Activated T-helper 1 cell treated with anti-CD3 and anti-CD28 coated beads, Interleukin-12 subunit alpha, Interleukin-12 subunit beta, Interleukin-2, Interleukin-4 antibody, amounts not matched to agents 30 ng/mL and 10 ng/mL and 1 ng/mL, durations not matched to agents 14 hours and 24 hours and 36 hours (primary cell): ENCODE results near the gene KIF5A. TPM values are rescaled to one million over a fixed set of nuclear protein-coding genes. Genes with fewer than 3 reads are reported as not detected.
"Not testable (repeated sequence)": the region's sequence is repeated elsewhere in the genome, so short reads cannot be mapped to it uniquely, and the experiment has no call there.

Source experiments
- DNase-seq: peaks from one replicate; pipeline ENCODE4 v3.0.0; 2021; ENCODE audit warnings: low spot score
- H3K27ac Mint-ChIP-seq: one replicate; pipeline ENCODE4 v1.8.0; 2021; ENCODE audit warnings: mild to moderate bottlenecking, mixed read lengths
- H3K27me3 Mint-ChIP-seq: one replicate; pipeline ENCODE4 v1.8.0; 2022; ENCODE audit warnings: mild to moderate bottlenecking, moderate library complexity, mixed read lengths; ENCODE audit not compliant: insufficient read depth
- H3K36me3 Mint-ChIP-seq: one replicate; pipeline ENCODE4 v1.8.0; 2021; ENCODE audit warnings: low read depth, mixed read lengths
- H3K4me1 Mint-ChIP-seq: one replicate; pipeline ENCODE4 v1.8.0; 2021; ENCODE audit warnings: low read depth, mixed read lengths
- H3K4me3 Mint-ChIP-seq: one replicate; pipeline ENCODE4 v1.8.0; 2021; ENCODE audit warnings: mild to moderate bottlenecking, moderate library complexity, mixed read lengths
- H3K9me3 Mint-ChIP-seq: one replicate; pipeline ENCODE4 v1.8.0; 2021; ENCODE audit warnings: mixed read lengths
- intact Hi-C: fragments of 100-400 bp; cut with micrococcal nuclease; formaldehyde crosslinking; loops from one replicate; pipeline ENCODE4 v1.15.1; 2024
- total RNA-seq: library from RNA; stranded (reverse); gene quantifications from 2 replicates; pipeline ENCODE4 v1.2.3, GENCODE V29; 2022

Gene KIF5A
- total RNA-seq, 1 donor from 2014 or later = 2.4 TPM

GRCh38 chr12:57612711-57613426 lies 63.0 kb downstream of the KIF5A start:
- Mint-ChIP-seq H3K9me3 (no peaks in the 10 kb centered on the region), H3K27ac (no peak overlapping the region), H3K27me3 (peaks cover 56% of the 10 kb centered on the region), H3K4me1 (peaks cover 5% of the 10 kb centered on the region), H3K4me3 (no peak overlapping the region), H3K36me3 (no peaks in the 10 kb centered on the region)
- intact Hi-C loops = loop anchor here (5.0 kb wide), 2 partner anchors 61 to 129 kb away; partner anchors contain the start of gene KIF5A
- DNase-seq = no peak

GRCh38 chr12:57613427-57614109 lies 63.7 kb downstream of the KIF5A start:
- intact Hi-C loops = loop anchor here (5.0 kb wide), 2 partner anchors 61 to 129 kb away; partner anchors contain the start of gene KIF5A
- peaks cover 62% of the 10 kb centered on the region for H3K27me3 Mint-ChIP-seq

GRCh38 chr12:57614178-57614947 lies 64.5 kb downstream of the KIF5A start:
- H3K4me3 Mint-ChIP-seq = no peak overlapping the region
- no peaks in the 10 kb centered on the region for H3K36me3 Mint-ChIP-seq
- intact Hi-C loops = loop anchor here (5.0 kb wide), 2 partner anchors 62 to 128 kb away; partner anchors contain the start of gene KIF5A
- peaks cover 70% of the 10 kb centered on the region for H3K27me3 Mint-ChIP-seq
- H3K27ac Mint-ChIP-seq = no peak overlapping the region
- DNase-seq = no peak
- no peaks in the 10 kb centered on the region for H3K9me3 Mint-ChIP-seq
- peaks cover 11% of the 10 kb centered on the region for H3K4me1 Mint-ChIP-seq

More at GRCh38 chr12:57613427-57614109, 63.7 kb downstream of the KIF5A start:
- H3K4me1 Mint-ChIP-seq = peaks cover 5% of the 10 kb centered on the region
- no peak overlapping the region for H3K27ac Mint-ChIP-seq
- no peak overlapping the region for H3K4me3 Mint-ChIP-seq
- no peaks in the 10 kb centered on the region for H3K36me3 Mint-ChIP-seq
- no peak for DNase-seq
- H3K9me3 Mint-ChIP-seq = no peaks in the 10 kb centered on the region

- H3K9me3 Mint-ChIP-seq = no peaks in the 10 kb centered on the region
- H3K27ac Mint-ChIP-seq = no peak overlapping the region
- no peaks in the 10 kb centered on the region for H3K36me3 Mint-ChIP-seq
- H3K4me1 Mint-ChIP-seq = peaks cover 12% of the 10 kb centered on the region
- peaks cover 73% of the 10 kb centered on the region for H3K27me3 Mint-ChIP-seq
- no peak overlapping the region for H3K4me3 Mint-ChIP-seq
- DNase-seq = no peak
- intact Hi-C loops = loop anchor here (5.0 kb wide), 2 partner anchors 63 to 127 kb away; partner anchors contain the start of gene KIF5A
These were observed 65.2 kb downstream of the KIF5A start for GRCh38 chr12:57614948-57615500.

- Mint-ChIP-seq H3K4me1 (peaks cover 10% of the 10 kb centered on the region), H3K4me3 (no peak overlapping the region), H3K36me3 (no peaks in the 10 kb centered on the region), H3K27ac (no peak overlapping the region), H3K9me3 (no peaks in the 10 kb centered on the region), H3K27me3 (peaks cover 75% of the 10 kb centered on the region)
- intact Hi-C loops = no loop called here
- no peak for DNase-seq
These were observed 65.8 kb downstream of the KIF5A start for GRCh38 chr12:57615637-57616036.

GRCh38 chr12:57616383-57617101 lies 66.7 kb downstream of the KIF5A start:
- Mint-ChIP-seq H3K9me3 (no peaks in the 10 kb centered on the region), H3K36me3 (no peaks in the 10 kb centered on the region), H3K4me1 (peaks cover 17% of the 10 kb centered on the region), H3K4me3 (no peak overlapping the region), H3K27ac (no peak overlapping the region), H3K27me3 (peaks cover 80% of the 10 kb centered on the region)
- intact Hi-C loops = no loop called here
- DNase-seq = no peak

- Mint-ChIP-seq H3K9me3 (no peaks in the 10 kb centered on the region), H3K36me3 (no peaks in the 10 kb centered on the region), H3K4me3 (no peak overlapping the region), H3K27me3 (peaks cover 81% of the 10 kb centered on the region), H3K4me1 (peaks cover 23% of the 10 kb centered on the region), H3K27ac (no peak overlapping the region)
- DNase-seq = no peak
- intact Hi-C loops = loop anchor here (2.0 kb wide), 1 partner anchor 75 kb away; no protein-coding TSS in a partner anchor
These were observed 68.1 kb downstream of the KIF5A start for GRCh38 chr12:57617942-57618341.

GRCh38 chr12:57618431-57618830 lies 68.6 kb downstream of the KIF5A start:
- not testable (repeated sequence) for H3K36me3 Mint-ChIP-seq, H3K4me3 Mint-ChIP-seq, H3K27ac Mint-ChIP-seq, DNase-seq, H3K9me3 Mint-ChIP-seq
- intact Hi-C loops = loop anchor here (2.0 kb wide), 1 partner anchor 74 kb away; no protein-coding TSS in a partner anchor
- peaks cover 84% of the 10 kb centered on the region for H3K27me3 Mint-ChIP-seq
- peaks cover 23% of the 10 kb centered on the region for H3K4me1 Mint-ChIP-seq

- no peak for DNase-seq
These were observed 69.2 kb downstream of the KIF5A start for GRCh38 chr12:57618966-57619433.

GRCh38 chr12:57619434-57620244 lies 69.8 kb downstream of the KIF5A start:
- intact Hi-C loops = loop anchor here (2.0 to 10.0 kb wide), 3 partner anchors 29 to 375 kb away; partner anchors contain the start of gene PIP4K2C
- H3K36me3 Mint-ChIP-seq = no peaks in the 10 kb centered on the region
- peaks cover 23% of the 10 kb centered on the region for H3K4me1 Mint-ChIP-seq
- H3K27ac Mint-ChIP-seq = no peak overlapping the region
- peaks cover 84% of the 10 kb centered on the region for H3K27me3 Mint-ChIP-seq
- no peak for DNase-seq
- no peaks in the 10 kb centered on the region for H3K9me3 Mint-ChIP-seq
- H3K4me3 Mint-ChIP-seq = peak overlapping the region; percentile 54

More at GRCh38 chr12:57618966-57619433, 69.2 kb downstream of the KIF5A start:
- peaks cover 85% of the 10 kb centered on the region for H3K27me3 Mint-ChIP-seq
- H3K27ac Mint-ChIP-seq = no peak overlapping the region
- no peaks in the 10 kb centered on the region for H3K36me3 Mint-ChIP-seq
- intact Hi-C loops = loop anchor here (2.0 kb wide), 1 partner anchor 74 kb away; no protein-coding TSS in a partner anchor
- no peaks in the 10 kb centered on the region for H3K9me3 Mint-ChIP-seq
- H3K4me1 Mint-ChIP-seq = peaks cover 23% of the 10 kb centered on the region
- peak overlapping the region; percentile 54 for H3K4me3 Mint-ChIP-seq

GRCh38 chr12:57620245-57620935 lies 70.5 kb downstream of the KIF5A start:
- DNase-seq = no peak
- peaks cover 84% of the 10 kb centered on the region for H3K27me3 Mint-ChIP-seq
- no peaks in the 10 kb centered on the region for H3K9me3 Mint-ChIP-seq
- peak overlapping the region; percentile 71 for H3K27ac Mint-ChIP-seq
- H3K4me1 Mint-ChIP-seq = peaks cover 23% of the 10 kb centered on the region
- intact Hi-C loops = loop anchor here (2.0 to 10.0 kb wide), 2 partner anchors 30 to 376 kb away; partner anchors contain the start of gene PIP4K2C
- no peaks in the 10 kb centered on the region for H3K36me3 Mint-ChIP-seq
- H3K4me3 Mint-ChIP-seq = peak overlapping the region; percentile 80
